DMS 273 (cell line): Measurements from ENCODE around the gene NCKAP5.
A peak's percentile ranks its signal among the peaks of the same experiment; 100 is the strongest.
"Not testable (repeated sequence)": the region's sequence is repeated elsewhere in the genome, so short reads cannot be mapped to it uniquely, and the experiment has no call there.

ENCODE experiments used
- DNase-seq: peaks from one replicate; lab custom pipeline; 2025; ENCODE audit not compliant: unreplicated experiment; lab: John Stamatoyannopoulos, UW

NCKAP5 gene

DNA sequence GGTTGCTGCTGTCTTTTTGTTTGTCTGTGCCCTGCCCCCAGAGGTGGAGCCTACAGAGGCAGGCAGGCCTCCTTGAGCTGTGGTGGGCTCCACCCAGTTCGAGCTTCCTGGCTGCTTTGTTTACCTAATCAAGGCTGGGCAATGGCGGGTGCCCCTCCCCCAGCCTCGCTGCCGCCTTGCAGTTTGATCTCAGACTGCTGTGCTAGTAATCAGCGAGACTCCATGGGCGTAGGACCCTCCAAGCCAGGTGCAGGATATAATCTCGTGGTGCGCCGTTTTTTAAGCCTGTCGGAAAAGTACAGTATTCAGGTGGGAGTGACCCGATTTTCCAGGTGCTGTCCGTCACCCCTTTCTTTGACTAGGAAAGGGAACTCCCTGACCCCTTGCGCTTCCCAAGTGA lies 97.8 kb downstream of the NCKAP5 start:
- DNase-seq = not testable (repeated sequence)

DNA sequence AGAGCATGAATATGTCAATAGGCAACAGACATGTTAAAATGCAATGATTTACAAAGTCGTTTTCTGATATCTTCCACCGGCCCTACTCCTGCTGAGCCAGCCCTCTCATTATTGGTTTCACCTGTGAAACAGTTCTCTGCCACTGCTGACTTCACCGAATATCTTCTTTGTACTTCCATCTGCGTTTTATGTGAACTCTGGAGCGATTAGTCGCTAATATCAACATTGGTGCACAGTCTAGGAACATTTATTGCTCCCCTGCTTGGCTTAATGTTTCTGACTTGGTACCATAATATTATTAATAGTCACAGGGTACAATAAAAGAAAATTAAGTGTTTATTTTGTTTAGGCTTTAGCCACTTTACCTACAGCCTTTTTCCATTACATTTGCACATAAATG lies 105.5 kb downstream of the NCKAP5 start:
- no peak for DNase-seq

DNA sequence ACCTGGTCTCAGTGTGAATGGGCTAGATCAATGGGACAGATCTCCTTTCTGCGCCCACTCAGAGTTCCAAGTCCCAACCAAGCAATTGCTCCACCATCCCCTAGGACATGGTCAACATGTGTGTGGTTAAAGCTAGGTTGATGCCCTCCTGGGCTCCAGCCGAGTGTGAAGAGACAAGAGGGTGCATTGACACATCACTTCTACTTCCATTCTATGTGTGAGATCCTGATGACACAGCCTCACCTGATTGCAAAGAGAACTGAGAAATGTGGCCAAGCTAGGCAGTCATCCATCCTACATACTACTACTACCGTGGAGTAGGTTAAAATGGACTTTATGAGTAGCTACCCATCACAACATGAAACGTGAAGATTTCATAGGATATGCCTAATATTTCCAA lies 106.8 kb downstream of the NCKAP5 start:
- no peak for DNase-seq

DNA sequence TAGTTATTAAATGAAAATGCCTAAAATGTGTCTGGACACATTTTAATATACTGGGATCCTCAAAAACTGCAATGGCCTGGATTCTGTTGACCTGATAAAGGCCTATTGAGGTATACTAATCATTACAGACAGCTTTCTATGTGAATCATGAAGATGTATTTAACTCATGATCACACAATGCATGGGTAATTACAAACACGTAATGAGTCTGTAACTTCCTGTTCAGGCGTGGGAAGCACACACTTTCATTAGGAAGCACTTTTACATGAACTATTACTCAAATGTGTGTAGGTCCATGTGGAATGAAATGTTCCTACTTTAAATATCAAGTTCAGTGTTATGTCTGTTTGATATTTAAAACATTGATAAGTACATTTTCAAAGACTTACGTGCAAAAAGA lies 108.7 kb downstream of the NCKAP5 start:
- DNase-seq = no peak

DNA sequence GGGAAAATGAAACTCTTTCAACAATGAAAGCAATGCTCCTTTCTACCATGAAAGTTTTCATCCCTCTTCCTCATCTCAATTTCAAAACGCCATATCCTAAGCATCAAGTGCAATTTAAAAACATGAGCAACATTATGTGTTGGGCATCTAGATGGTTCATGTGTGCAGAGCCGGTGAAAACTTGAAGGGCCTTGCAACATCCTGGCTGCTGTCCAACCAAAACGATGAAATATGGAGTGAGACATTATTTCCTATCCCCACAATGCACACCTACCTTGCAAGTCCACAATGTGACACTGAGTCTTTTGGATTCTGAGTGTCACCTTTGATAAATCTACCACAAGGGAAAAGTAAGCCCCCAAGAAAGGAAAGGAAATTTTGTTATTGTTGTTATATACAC lies 110.0 kb downstream of the NCKAP5 start:
- no peak for DNase-seq

DNA sequence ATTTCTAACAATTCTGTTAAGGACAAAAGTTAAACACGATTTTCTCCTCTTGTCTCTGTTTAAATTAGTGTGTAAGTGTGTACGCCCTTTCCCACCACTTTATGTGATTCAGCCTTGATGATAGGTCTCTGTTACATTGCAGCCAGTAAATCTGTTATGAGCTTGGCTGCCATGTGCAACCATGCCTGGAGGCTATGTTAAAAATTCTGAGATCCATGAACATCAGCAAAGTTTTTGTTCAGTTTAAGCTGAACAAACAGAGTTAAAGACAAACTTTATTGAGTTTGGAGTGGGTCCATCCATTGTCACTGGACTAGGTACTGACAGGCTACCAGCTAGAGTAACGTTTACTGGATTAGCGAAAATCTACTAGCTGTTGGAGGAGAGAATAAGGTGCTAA lies 110.4 kb downstream of the NCKAP5 start:
- DNase-seq = no peak

DNA sequence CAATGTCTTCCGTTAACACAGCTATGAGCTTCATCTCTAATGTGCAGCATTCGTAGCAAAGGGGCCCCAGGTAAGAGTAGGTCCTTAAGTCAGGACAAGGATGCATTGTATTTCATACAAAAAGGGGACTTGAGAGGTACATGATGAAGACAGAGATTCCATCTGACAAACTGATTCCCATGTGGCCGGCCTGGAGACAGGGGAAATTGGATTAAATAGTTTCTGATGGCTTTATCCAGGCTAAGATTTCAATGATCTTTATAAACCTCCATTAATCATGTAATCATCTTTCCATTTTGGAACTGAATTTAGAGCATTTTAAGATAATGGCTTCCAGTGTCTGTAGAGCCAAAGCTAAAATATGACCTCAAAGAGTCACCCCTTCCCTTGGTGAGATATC lies 111.3 kb downstream of the NCKAP5 start:
- DNase-seq = no peak

DNA sequence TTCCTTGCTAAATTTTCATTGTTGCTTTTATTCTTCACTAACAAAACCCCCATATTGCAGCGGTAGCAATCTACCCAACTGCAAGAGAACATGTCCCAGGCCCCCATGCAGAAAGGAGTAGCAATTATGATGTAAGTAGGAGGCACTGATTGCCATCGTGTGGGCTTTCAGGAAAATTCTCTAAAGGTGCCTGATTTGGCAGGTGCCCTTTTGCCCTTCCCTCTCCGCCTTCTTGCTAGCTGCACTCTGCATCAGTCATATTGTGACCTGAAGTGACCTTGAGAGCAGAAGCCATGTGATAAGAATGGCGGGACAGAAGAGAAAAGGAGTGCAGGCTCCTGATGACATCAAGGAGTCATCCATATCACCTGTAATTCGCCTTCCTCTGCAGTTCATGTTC lies 112.1 kb downstream of the NCKAP5 start:
- no peak for DNase-seq

DNA sequence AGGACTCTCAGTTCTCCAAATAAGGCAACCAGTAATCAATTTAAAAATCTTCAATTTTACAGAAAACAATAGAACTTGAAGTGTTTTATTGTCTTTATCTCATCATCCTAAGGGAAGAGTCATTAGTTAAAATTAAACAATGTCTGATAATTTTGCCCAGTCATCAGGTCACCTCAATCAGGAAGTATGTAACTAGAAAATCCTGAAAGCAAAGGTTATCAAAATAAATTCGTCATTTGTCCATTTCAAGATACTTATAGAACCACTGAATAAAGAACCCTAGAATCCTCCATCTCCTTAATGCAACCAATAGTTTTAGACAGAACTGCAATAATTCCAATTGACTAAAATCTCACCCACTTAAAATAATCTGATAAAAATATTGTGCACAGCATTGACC lies 115.2 kb downstream of the NCKAP5 start:
- DNase-seq = no peak

DNA sequence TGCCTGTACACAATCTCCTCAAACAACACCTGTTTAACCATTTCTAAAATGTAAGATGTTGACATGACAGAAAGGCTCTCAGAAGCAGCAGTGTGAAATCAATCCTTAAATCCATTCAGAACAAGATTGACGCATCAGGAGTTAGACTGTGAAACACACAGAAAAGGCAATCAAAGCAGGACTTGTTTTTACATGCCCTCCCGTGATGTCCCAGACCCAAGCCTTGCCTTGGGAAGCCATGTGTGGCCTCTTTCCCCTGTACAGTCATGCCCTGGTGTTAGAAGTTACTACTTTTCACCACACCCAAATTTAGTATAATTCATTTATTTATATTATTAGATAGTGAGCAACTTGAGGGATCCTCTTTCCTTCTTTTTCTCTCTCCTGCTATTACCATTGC lies 115.7 kb downstream of the NCKAP5 start:
- DNase-seq = no peak

DNA sequence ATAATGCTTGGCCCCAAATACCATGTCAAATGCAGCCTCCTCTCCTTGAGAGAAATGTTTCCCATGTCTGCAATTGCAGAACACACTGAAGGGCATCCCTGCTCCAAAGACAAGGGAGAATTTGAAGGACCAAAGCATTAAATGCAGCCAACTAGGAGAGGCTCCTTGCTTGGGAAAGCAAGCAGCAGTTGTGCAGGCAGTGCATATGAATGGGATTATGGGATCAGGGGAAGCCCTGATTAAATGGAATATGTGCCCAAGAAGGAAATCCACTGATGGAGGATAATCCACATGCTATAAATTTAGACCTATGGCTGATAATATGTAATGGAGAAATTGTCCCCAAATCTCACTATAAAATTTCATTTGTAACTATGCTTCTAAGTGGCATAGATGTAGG lies 116.1 kb downstream of the NCKAP5 start:
- no peak for DNase-seq

DNA sequence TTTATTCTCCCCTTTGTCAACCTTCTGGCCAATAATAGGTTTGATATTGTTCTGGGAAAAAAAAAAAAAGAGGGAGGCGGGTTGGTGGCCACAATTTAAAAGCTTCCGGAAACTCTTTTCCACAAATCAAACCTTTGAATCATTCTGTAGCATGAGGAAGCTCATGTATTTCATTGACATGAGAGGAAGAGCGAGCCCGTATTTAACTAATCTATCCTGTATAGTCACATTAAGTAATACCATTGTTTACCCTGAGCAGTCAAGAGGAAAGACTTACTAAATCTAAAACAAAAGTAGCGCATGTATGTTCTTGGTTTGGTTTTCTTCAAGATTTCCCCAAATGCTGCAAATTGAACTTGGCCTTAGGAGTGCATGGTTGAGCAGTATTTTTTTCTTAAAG lies 120.1 kb downstream of the NCKAP5 start:
- no peak for DNase-seq

DNA sequence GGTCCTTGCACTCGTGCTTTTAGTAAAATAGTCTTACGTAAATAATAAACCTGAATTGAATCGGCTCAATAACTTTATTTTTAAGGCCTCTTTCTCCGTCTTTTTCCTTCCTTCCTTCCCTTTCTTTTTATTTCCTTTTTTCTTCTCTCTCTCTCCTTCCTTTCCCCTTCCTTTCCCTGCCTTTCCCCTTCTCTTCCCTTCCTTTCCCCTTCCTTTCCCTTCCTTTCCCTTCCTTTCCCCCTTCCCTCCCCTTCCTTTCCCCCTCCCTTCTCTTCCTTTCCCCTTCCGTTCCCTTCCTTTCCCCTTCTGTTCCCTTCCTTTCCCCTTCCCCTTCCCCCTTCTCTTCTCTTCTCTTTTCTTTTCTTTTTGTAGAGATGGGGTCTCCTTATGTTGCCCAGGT lies 121.0 kb downstream of the NCKAP5 start:
- no peak for DNase-seq

DNA sequence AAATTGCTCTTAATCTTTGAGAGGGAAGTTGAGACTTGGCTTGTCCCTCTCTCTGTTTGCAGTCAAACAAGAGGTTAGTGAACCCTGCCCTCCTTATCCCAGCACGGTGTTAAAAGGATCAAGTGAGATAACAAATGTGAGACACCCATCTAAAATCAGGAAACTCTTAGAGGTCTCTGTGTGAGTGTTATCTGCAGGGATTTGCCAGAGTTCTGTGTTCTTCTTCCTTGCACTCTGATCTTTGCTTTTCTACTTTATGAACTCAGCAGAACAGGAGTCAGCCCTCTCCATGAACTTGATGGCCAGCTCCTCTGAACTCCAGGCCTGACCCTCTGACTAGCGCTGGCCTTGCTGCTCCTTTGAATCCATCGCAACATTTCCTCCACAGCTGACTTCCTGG lies 123.8 kb downstream of the NCKAP5 start:
- DNase-seq = no peak

DNA sequence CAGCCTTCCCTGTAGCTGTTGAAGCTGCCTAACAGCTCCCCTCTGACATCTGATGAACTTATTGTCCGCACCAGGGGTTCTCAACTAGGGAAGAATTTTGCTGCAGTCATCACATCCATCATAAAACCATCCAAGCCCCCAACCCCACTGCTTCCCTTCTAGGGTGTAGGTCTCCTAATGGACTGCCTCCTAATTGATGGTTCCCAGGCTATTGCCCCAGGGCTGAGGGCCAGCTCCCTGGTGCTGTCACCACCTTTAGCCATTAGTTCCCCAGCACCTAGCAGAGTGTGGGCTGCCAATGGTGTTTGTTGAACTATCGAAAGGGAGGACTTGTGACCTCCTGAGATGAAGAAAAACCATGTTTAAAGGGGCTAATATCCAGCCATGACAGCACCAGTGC lies 125.9 kb downstream of the NCKAP5 start:
- DNase-seq = no peak

DNA sequence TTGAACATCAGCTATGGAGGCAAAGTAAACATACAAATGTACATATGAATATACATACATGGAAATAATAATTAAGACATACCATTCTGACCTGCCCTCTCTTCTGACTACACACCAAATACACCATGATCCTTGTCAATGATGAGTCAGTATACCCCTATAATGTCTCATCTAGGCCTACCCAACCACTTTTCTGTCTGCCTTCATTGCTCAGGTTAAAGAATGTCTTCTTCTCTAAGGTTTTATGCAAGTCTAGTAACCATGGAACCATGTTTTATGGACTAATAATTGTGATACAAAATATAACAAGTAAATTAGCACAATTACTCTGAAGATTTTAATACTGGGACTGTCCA lies 128.7 kb downstream of the NCKAP5 start:
- DNase-seq = no peak

DNA sequence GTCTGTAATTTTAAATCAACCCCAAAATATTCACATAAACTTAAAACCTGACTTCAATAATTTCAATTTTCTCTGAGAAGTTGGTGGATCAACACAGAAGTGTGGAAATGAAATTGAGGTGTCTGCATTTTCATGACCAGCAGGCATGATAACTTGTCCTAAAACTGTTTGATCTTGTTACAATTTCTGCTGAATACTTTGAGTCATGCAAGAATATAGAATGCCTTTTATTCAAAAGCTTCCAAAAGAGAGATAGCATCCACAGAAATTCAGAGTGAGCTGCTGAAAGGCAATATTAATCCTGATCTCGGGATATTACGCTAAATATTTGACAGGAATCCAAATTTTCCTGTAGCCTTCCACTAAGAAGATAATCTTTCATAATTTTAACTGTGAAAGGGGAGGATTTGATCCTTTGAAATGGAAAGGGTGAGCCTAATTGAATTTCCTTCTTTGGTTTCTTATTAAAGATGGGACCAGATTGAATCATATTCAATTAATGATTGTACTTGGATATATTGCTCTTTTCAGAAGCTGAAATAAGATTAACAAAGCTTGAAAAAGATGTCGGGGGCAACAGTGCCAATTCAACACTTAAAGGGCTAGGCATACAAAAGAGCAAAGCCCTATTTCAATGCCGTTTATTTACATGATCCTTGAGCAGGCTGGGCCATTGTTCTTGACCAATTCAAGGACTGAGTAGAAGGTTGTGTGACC lies 129.3 kb downstream of the NCKAP5 start:
- DNase-seq = no peak

DNA sequence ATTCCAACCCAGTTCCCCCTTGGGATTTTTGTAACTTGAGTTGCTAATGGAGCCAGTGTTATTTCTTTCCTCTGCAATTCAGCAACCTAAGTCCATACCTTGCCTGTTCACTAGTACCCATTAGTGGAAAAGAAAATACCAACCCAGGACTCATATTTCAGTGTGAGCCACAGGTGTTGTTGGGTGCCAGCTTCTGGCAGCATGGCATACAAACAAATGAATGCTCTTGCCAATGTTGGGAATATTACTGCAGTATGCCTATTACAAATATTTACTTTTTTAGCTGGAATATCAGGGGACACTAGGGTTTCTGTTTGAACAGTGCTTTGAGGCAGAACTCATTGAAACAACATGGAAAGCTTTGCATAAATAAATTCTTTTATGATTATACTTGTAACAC lies 130.2 kb downstream of the NCKAP5 start:
- DNase-seq = no peak

DNA sequence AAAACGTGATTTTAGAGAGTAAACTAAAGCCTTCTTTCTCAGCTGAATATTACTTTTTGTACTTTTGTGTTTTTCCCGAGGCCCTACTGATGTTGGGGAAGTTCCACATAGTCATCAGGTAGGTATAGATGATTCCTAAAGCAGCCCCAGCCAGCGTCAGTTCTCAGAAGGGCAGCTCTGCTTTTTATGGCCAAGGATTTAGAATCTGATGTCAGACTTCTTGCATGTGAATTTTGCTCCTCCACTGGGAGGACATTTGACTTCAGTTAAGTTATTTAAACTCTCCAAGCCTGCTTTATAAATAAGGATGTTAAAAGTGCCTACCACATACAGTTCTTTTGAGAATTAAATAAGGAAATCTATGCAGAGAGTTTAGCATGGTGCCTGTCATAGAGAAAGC lies 130.8 kb downstream of the NCKAP5 start:
- DNase-seq = no peak

DNA sequence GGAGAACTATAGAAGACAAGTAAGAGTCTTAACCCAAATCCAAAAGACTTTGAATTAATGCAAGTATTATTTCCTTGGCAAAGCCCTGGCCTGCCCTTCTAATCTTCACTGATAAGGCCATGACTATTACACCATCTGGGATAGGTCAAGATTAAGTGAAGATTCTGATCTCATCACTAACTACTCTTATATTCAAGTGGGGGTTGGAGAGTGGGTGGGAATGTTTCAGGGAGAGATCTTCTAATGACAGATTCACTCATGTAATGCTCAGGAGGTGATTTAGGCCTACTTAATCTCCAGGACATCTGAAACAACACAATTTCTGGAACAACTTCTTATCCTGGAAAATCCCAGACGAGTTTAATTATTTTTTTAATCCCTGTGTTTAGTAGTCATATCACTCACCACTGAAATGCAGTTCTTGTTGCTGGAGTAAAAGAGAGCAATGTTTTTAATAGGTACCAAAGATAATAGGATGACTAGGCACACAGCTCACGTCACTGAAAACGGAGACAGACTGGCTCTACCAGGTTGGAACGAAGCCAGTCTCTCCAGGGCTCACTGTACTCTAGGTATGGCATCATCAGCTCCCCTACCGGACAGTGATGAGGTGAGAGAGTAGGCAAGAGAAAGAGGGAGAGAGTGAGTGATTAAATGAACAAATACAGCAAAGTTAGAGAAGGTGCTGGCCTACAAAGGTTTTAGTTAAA lies 133.1 kb downstream of the NCKAP5 start:
- peak; percentile 82 for DNase-seq

DNA sequence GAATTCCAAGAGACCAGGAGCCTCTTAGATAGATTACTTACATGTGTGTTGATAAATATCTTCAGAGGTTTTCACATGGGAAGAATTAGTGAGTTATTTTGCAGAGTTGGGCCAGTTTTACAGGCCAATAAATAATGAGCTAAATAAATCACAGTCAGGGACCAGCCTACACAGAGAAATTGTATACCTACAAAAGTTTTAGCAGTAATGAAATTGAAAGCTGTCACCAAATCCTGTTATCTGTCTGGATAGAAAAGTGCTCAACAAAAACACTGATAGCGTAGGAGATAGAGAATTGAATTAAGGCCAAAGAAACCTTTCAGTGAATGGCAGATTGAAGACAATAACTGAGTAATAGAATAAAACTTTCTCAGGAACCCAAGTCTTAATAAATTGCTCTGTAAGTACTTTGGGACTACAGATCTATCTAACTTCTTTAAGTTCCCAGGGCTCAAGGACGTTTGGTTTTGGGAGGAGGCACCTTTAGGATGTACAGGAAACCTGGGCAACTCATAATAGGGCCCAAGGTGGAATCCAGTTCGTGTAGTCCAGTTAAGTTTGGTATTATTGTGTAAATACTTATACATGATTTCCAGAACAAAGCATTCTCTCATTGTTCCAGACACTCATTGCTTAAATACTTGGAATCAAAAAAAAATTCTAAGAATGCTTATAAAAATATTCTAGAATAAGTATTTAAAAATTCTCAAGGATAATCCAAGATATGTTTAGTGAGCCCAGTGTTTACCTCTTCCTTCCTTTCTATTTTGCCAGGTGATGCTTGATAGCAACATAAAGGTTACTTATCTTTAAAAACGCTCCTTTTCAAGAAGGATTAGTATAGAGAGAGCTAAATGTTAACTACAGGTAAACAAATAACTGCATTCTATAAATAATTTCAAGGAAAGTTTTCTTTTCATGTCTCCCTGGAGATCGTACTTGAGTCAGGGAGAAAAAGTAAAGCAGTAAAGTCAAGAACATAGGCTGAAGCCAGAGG lies 134.5 kb downstream of the NCKAP5 start:
- no peak for DNase-seq

DNA sequence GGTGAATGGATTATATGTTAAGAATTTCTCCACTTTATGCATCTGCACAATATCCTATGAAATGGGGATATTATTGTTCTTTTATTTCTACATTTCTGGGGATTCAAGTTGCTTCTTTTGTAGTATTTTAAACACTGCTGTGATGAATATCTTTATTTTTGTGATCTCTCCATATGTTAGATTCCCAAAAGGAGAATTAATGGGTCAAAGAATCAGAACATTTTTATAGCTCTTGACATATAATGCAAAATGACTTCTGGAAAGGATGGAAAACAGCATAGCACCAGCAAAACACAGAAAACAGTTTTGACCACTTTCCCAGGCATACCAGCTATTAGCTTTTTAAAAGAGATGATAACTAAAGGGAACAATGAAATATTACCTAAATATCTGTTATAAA lies 135.5 kb downstream of the NCKAP5 start:
- DNase-seq = no peak
